BJ (cell line): ENCODE data around the gene DIS3L2. TPM values are rescaled to one million over a fixed set of nuclear protein-coding genes. Genes with fewer than 3 reads are reported as not detected.

Experiments used
- CTCF ChIA-PET: fragments of 350-600 bp; formaldehyde crosslinking; extraction: SDS; loops from one replicate; lab custom pipeline; 2021; ENCODE audit warnings: antibody characterized with exemption, inconsistent platforms; lab: Yijun Ruan, JAX
- POLR2A ChIA-PET: fragments of 300-600 bp; sonication (Branson Sonifier 250); formaldehyde crosslinking; extraction: SDS; loops from one replicate; lab custom pipeline; 2021; ENCODE audit warnings: antibody characterized with exemption; lab: Charles Lee
- DNase-seq: peaks from one replicate; pipeline ENCODE4 v3.0.0-alpha.2; 2011; ENCODE audit warnings: low read depth
- H3K27me3 ChIP-seq: 2 replicates; pipeline ENCODE4 v1.6.0; 2011; ENCODE audit warnings: low read length; ENCODE audit not compliant: control insufficient read depth, insufficient read depth
- H3K36me3 ChIP-seq: 2 replicates; pipeline ENCODE4 v1.5.1; 2011; ENCODE audit warnings: low read length; ENCODE audit not compliant: control insufficient read depth, insufficient read depth
- H3K4me3 ChIP-seq: 2 replicates; pipeline ENCODE4 v1.5.1; 2011; ENCODE audit warnings: low read depth, mild to moderate bottlenecking, control low read depth, low read length
- polyA plus RNA-seq: library from polyadenylated mRNA; depleted of rRNA; stranded (reverse); fragments of >200 nt; gene quantifications from 2 replicates; pipeline ENCODE4 v1.2.3, GENCODE V29; 2011
- TF ChIP-seq, protein P1 (sequence below): IDR thresholded peaks from 2 replicates; pipeline ENCODE4 v1.5.1; 2011; ENCODE audit warnings: low read depth, mild to moderate bottlenecking, control low read depth, inconsistent platforms, low read length, moderate library complexity; ENCODE audit not compliant: insufficient read depth

The DIS3L2 gene
- polyA plus RNA-seq, 1 experiment, result 12.4 TPM

DNA sequence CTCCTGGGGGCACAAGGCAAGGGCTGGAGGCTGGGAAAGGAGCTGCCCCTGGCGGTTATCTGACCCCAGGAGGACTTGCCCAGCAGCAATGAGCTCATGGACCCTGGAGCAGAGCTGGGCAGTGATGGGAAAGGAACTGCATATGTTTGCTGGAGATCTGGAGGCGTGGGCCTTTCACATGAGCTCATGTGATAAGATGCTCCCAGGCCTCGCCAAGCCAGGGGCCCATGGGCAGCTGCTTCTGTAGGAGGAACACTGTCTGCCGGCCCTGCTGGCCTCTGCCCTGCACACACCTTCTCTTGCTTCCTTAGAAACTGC, 26.3 kb upstream of the DIS3L2 start:
- TF ChIP-seq, protein P1, sequence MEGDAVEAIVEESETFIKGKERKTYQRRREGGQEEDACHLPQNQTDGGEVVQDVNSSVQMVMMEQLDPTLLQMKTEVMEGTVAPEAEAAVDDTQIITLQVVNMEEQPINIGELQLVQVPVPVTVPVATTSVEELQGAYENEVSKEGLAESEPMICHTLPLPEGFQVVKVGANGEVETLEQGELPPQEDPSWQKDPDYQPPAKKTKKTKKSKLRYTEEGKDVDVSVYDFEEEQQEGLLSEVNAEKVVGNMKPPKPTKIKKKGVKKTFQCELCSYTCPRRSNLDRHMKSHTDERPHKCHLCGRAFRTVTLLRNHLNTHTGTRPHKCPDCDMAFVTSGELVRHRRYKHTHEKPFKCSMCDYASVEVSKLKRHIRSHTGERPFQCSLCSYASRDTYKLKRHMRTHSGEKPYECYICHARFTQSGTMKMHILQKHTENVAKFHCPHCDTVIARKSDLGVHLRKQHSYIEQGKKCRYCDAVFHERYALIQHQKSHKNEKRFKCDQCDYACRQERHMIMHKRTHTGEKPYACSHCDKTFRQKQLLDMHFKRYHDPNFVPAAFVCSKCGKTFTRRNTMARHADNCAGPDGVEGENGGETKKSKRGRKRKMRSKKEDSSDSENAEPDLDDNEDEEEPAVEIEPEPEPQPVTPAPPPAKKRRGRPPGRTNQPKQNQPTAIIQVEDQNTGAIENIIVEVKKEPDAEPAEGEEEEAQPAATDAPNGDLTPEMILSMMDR, result no peak
- peaks cover 14% of the 10 kb centered on the region for H3K27me3 ChIP-seq
- ChIA-PET POLR2A (no interaction called here), CTCF (interaction anchor here (0.6 to 2.6 kb wide), 5 partner anchors 10 to 392 kb away, joined by 3 to 21 read pairs (median 3); partner anchors contain the start of gene NPPC)
- H3K4me3 ChIP-seq, result no peak overlapping the region
- no peaks in the 10 kb centered on the region for H3K36me3 ChIP-seq
- DNase-seq, result no peak

- Histone ChIP-seq H3K27me3 (peaks cover 12% of the 10 kb centered on the region), H3K4me3 (no peak overlapping the region), H3K36me3 (no peaks in the 10 kb centered on the region)
- no peak for DNase-seq
- TF ChIP-seq, protein P1, result no peak
- POLR2A ChIA-PET, result no interaction called here
- CTCF ChIA-PET, result interaction anchor here (0.9 to 4.2 kb wide), 4 partner anchors 10 to 357 kb away, joined by 3 to 34 read pairs (median 13); partner anchors contain the start of gene NPPC
Observed at GRCh38 chr2:231935815-231936214, 25.7 kb upstream of the DIS3L2 start.

- DNase-seq, result no peak
- POLR2A ChIA-PET, result no interaction called here
- CTCF ChIA-PET, result interaction anchor here (4.2 kb wide), 1 partner anchor 11 kb away, joined by 34 read pairs; the partner anchor contains the start of gene NPPC
- H3K36me3 ChIP-seq, result no peaks in the 10 kb centered on the region
- TF ChIP-seq, protein P1, result no peak
- H3K27me3 ChIP-seq, result peaks cover 9% of the 10 kb centered on the region
- no peak overlapping the region for H3K4me3 ChIP-seq
Observed at GRCh38 chr2:231936491-231936890, 25.0 kb upstream of the DIS3L2 start.

- ChIA-PET POLR2A (no interaction called here), CTCF (interaction anchor here (4.2 kb wide), 1 partner anchor 11 kb away, joined by 34 read pairs; the partner anchor contains the start of gene NPPC)
- H3K36me3 ChIP-seq, result no peaks in the 10 kb centered on the region
- TF ChIP-seq, protein P1, result no peak
- peaks cover 9% of the 10 kb centered on the region for H3K27me3 ChIP-seq
- no peak for DNase-seq
- no peak overlapping the region for H3K4me3 ChIP-seq
Observed at GRCh38 chr2:231937057-231937456, 24.5 kb upstream of the DIS3L2 start.

DNA sequence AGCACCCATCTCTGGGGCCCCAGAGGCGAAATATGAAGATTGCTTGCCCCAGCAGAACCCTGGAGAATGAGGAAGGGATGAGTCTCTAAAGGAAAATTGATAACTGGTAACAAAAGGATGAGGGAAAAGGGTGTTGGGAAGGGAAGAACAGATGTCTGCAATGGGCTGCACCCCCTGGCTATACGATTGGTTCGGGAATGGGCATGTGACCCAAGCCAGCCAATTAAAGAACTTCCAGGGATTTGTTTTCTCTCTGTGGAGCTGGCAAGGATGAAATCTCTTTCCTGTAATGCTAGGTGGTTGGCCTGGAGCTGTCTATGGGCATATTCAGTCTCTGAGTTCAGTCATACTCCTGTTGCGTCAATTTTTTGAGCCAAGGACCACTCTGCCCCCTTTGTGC, 22.5 kb upstream of the DIS3L2 start:
- TF ChIP-seq, protein P1, result no peak
- Histone ChIP-seq H3K27me3 (peaks cover 7% of the 10 kb centered on the region), H3K36me3 (no peaks in the 10 kb centered on the region), H3K4me3 (no peak overlapping the region)
- ChIA-PET POLR2A (no interaction called here), CTCF (interaction anchor here (4.2 kb wide), 1 partner anchor 13 kb away, joined by 34 read pairs; the partner anchor contains the start of gene NPPC)
- DNase-seq, result no peak
